Natural killer cell treated with Interleukin-12 subunit alpha and Interleukin-12 subunit beta and Interleukin-15 and Interleukin-18, amount 100 ng/mL, for 72 hours (primary cell): ENCODE measurements around the gene F3. TPM values are rescaled to one million over a fixed set of nuclear protein-coding genes. Genes with fewer than 3 reads are reported as not detected.
"Not testable (repeated sequence)": the region's sequence is repeated elsewhere in the genome, so short reads cannot be mapped to it uniquely, and the experiment has no call there.

ENCODE experiments used
- ATAC-seq, 2 donors: fragments of 150-1000 bp; cut with Tn5 transposase in 1 of 2; sonication (Bioruptor Pico), chemical (Tn5 transposase) in 1 of 2; 2 replicates each; pipeline ENCODE4 v1.10.0; 2021
- DNase-seq: peaks from one replicate; pipeline ENCODE4 v3.0.0; 2022; ENCODE audit warnings: low spot score
- H3K27ac Mint-ChIP-seq, 2 donors: 1 replicate in 1 of 2; 2 replicates in 1 of 2; pipeline ENCODE4 v1.8.0; 2022; ENCODE audit warnings: mixed read lengths in 2 of 2, mild to moderate bottlenecking in 1 of 2, moderate library complexity in 1 of 2
- H3K27me3 Mint-ChIP-seq, 2 donors: 1 replicate in 1 of 2; 2 replicates in 1 of 2; pipeline ENCODE4 v1.8.0; 2022; ENCODE audit warnings: mixed read lengths in 2 of 2
- H3K36me3 Mint-ChIP-seq: one replicate; pipeline ENCODE4 v1.8.0; 2022; ENCODE audit warnings: mixed read lengths
- H3K4me1 Mint-ChIP-seq, 2 donors: 1 replicate in 1 of 2; 2 replicates in 1 of 2; pipeline ENCODE4 v1.8.0; 2022; ENCODE audit warnings: low read depth in 2 of 2, mixed read lengths in 2 of 2, mild to moderate bottlenecking in 1 of 2
- H3K4me3 Mint-ChIP-seq: one replicate; pipeline ENCODE4 v1.8.0; 2022; ENCODE audit warnings: mixed read lengths
- H3K9me3 Mint-ChIP-seq: 2 replicates; pipeline ENCODE4 v1.8.0; 2022; ENCODE audit warnings: mixed read lengths
- total RNA-seq, 2 donors: library from RNA; stranded (reverse); gene quantifications; one replicate each; pipeline ENCODE4 v1.2.3, GENCODE V29; 2022

Gene F3
- not detected for total RNA-seq

GRCh38 chr1:94541246-94542087, at the start of gene F3:
F3 (minus strand) TSS chr1:94541759; CDS start chr1:94541636, 123 bp downstream.
- H3K27ac Mint-ChIP-seq: peak within 1 kb of the TSS in 1 of 2 donors; percentile 83
- peaks cover 51 to 73% of the 10 kb centered on the region in 2 donors for H3K27me3 Mint-ChIP-seq
- DNase-seq (peak; percentile 88), ATAC-seq (peak; percentile 98)
- H3K4me1 Mint-ChIP-seq: peaks cover 8 to 10% of the 10 kb centered on the region in 2 donors
- H3K4me3 Mint-ChIP-seq: peak within 1 kb of the TSS; percentile 50
- no peaks in the 10 kb centered on the region for H3K9me3 Mint-ChIP-seq
- H3K36me3 Mint-ChIP-seq: no peaks in the 10 kb centered on the region

- Mint-ChIP-seq H3K4me3 (no peak overlapping the region), H3K27ac (no peak overlapping the region), H3K9me3 (no peaks in the 10 kb centered on the region), H3K36me3 (no peaks in the 10 kb centered on the region), H3K27me3 (peaks cover 12 to 34% of the 10 kb centered on the region in 2 donors), H3K4me1 (no peaks in the 10 kb centered on the region)
- ATAC-seq (no peak), DNase-seq (no peak)
Observed at GRCh38 chr1:94590203-94591137, 48.9 kb upstream of the F3 start.

- no peak for ATAC-seq
- no peaks in the 10 kb centered on the region for H3K9me3 Mint-ChIP-seq
- DNase-seq: no peak
- H3K27me3 Mint-ChIP-seq: peaks cover 10 to 33% of the 10 kb centered on the region in 2 donors
- no peak overlapping the region for H3K4me3 Mint-ChIP-seq
- no peak overlapping the region for H3K27ac Mint-ChIP-seq
- H3K4me1 Mint-ChIP-seq: no peaks in the 10 kb centered on the region
- no peaks in the 10 kb centered on the region for H3K36me3 Mint-ChIP-seq
Observed at GRCh38 chr1:94589728-94590127, 48.2 kb upstream of the F3 start.

GRCh38 chr1:94582565-94582964, 41.0 kb upstream of the F3 start:
- Mint-ChIP-seq H3K27ac (no peak overlapping the region), H3K4me3 (no peak overlapping the region), H3K36me3 (peaks cover 20% of the 10 kb centered on the region), H3K9me3 (peaks cover 5% of the 10 kb centered on the region), H3K4me1 (no peaks in the 10 kb centered on the region), H3K27me3 (peaks cover 30 to 33% of the 10 kb centered on the region in 2 donors)
- no peak for DNase-seq
- no peak for ATAC-seq

GRCh38 chr1:94580367-94581115, 39.0 kb upstream of the F3 start:
- H3K36me3 Mint-ChIP-seq: peaks cover 29% of the 10 kb centered on the region
- no peaks in the 10 kb centered on the region for H3K4me1 Mint-ChIP-seq
- H3K27me3 Mint-ChIP-seq: peaks cover 25 to 43% of the 10 kb centered on the region in 2 donors
- peaks cover 8% of the 10 kb centered on the region for H3K9me3 Mint-ChIP-seq
- H3K4me3 Mint-ChIP-seq: no peak overlapping the region
- H3K27ac Mint-ChIP-seq: no peak overlapping the region
- ATAC-seq (no peak), DNase-seq (no peak)

GRCh38 chr1:94579876-94580294, 38.3 kb upstream of the F3 start:
- no peak overlapping the region for H3K4me3 Mint-ChIP-seq
- no peak for DNase-seq
- peaks cover 27 to 43% of the 10 kb centered on the region in 2 donors for H3K27me3 Mint-ChIP-seq
- no peak for ATAC-seq
- H3K27ac Mint-ChIP-seq: no peak overlapping the region
- H3K4me1 Mint-ChIP-seq: no peaks in the 10 kb centered on the region
- peaks cover 8% of the 10 kb centered on the region for H3K9me3 Mint-ChIP-seq
- H3K36me3 Mint-ChIP-seq: peaks cover 29% of the 10 kb centered on the region

- Mint-ChIP-seq H3K4me1 (no peaks in the 10 kb centered on the region), H3K9me3 (peaks cover 8% of the 10 kb centered on the region), H3K27me3 (peaks cover 20 to 34% of the 10 kb centered on the region in 2 donors), H3K4me3 (no peak overlapping the region), H3K27ac (no peak overlapping the region), H3K36me3 (peaks cover 29% of the 10 kb centered on the region)
- DNase-seq: no peak
- ATAC-seq: no peak
Observed at GRCh38 chr1:94578856-94579255, 37.3 kb upstream of the F3 start.

GRCh38 chr1:94573917-94574316, 32.4 kb upstream of the F3 start:
- H3K27ac Mint-ChIP-seq, H3K4me1 Mint-ChIP-seq, DNase-seq, ATAC-seq, H3K4me3 Mint-ChIP-seq: not testable (repeated sequence)
- H3K27me3 Mint-ChIP-seq: peaks cover 28 to 31% of the 10 kb centered on the region in 2 donors
- H3K36me3 Mint-ChIP-seq: peaks cover 28% of the 10 kb centered on the region
- peaks cover 14% of the 10 kb centered on the region for H3K9me3 Mint-ChIP-seq

- H3K4me1 Mint-ChIP-seq: no peaks in the 10 kb centered on the region
Observed at GRCh38 chr1:94572780-94573179, 31.2 kb upstream of the F3 start.

GRCh38 chr1:94570965-94571364, 29.4 kb upstream of the F3 start:
- not testable (repeated sequence) for H3K27ac Mint-ChIP-seq, H3K4me3 Mint-ChIP-seq, ATAC-seq, H3K9me3 Mint-ChIP-seq, DNase-seq, H3K4me1 Mint-ChIP-seq, H3K36me3 Mint-ChIP-seq
- peaks cover 7 to 21% of the 10 kb centered on the region in 2 donors for H3K27me3 Mint-ChIP-seq

More at GRCh38 chr1:94572780-94573179, 31.2 kb upstream of the F3 start:
- no peak overlapping the region for H3K4me3 Mint-ChIP-seq
- peaks cover 10% of the 10 kb centered on the region for H3K9me3 Mint-ChIP-seq
- peaks cover 17% of the 10 kb centered on the region for H3K36me3 Mint-ChIP-seq
- H3K27ac Mint-ChIP-seq: no peak overlapping the region
- no peak for ATAC-seq
- H3K27me3 Mint-ChIP-seq: peaks cover 20 to 22% of the 10 kb centered on the region in 2 donors
- no peak for DNase-seq

GRCh38 chr1:94568806-94569205, 27.2 kb upstream of the F3 start:
- H3K27ac Mint-ChIP-seq, H3K4me3 Mint-ChIP-seq, ATAC-seq, H3K9me3 Mint-ChIP-seq, H3K36me3 Mint-ChIP-seq, DNase-seq, H3K4me1 Mint-ChIP-seq: not testable (repeated sequence)
- H3K27me3 Mint-ChIP-seq: peaks cover 15 to 19% of the 10 kb centered on the region in 2 donors

- peaks cover 15 to 19% of the 10 kb centered on the region in 2 donors for H3K27me3 Mint-ChIP-seq
- not testable (repeated sequence) for ATAC-seq, H3K27ac Mint-ChIP-seq, H3K9me3 Mint-ChIP-seq, H3K4me3 Mint-ChIP-seq, H3K36me3 Mint-ChIP-seq, H3K4me1 Mint-ChIP-seq, DNase-seq
Observed at GRCh38 chr1:94567975-94568607, 26.5 kb upstream of the F3 start.

GRCh38 chr1:94566436-94566835, 24.9 kb upstream of the F3 start:
- not testable (repeated sequence) for ATAC-seq, H3K36me3 Mint-ChIP-seq, H3K27ac Mint-ChIP-seq, H3K9me3 Mint-ChIP-seq, H3K4me3 Mint-ChIP-seq, H3K4me1 Mint-ChIP-seq, DNase-seq
- peaks cover 16 to 18% of the 10 kb centered on the region in 2 donors for H3K27me3 Mint-ChIP-seq
